Endothelial cell of umbilical vein (primary cell): ENCODE measurements around the gene PRELID3B.

ENCODE experiments used
- CTCF ChIP-seq, 2 donors: IDR thresholded peaks; 1 replicate in 1 of 2; 2 replicates in 1 of 2; pipeline ENCODE4 v1.5.1; 2011; ENCODE audit warnings: low read length in 2 of 2, mild to moderate bottlenecking in 2 of 2, moderate library complexity in 2 of 2, control low read depth in 1 of 2, inconsistent platforms in 1 of 2, low read depth in 1 of 2; ENCODE audit not compliant: insufficient read depth in 1 of 2; ENCODE audit errors: extremely low read depth in 1 of 2
- EZH2 ChIP-seq: IDR thresholded peaks from 2 replicates; pipeline ENCODE4 v1.6.1; 2012; ENCODE audit warnings: borderline replicate concordance, low read depth, mild to moderate bottlenecking, moderate library complexity, low read length, inconsistent platforms; ENCODE audit not compliant: severe bottlenecking
- MAX ChIP-seq: IDR thresholded peaks from 2 replicates; pipeline ENCODE4 v1.6.1; 2011; ENCODE audit not compliant: insufficient read depth, insufficient read length
- POLR2A ChIP-seq: IDR thresholded peaks from 2 replicates; pipeline ENCODE4 v1.6.1; 2012; ENCODE audit warnings: low read depth, mild to moderate bottlenecking, control low read depth, low read length
- POLR2AphosphoS5 ChIP-seq: IDR thresholded peaks from 2 replicates; pipeline ENCODE4 v1.6.1; 2012; ENCODE audit warnings: low read depth, mild to moderate bottlenecking, control low read depth, low read length, moderate library complexity; ENCODE audit not compliant: insufficient read depth

- TF ChIP-seq POLR2A, result no peak
- TF ChIP-seq MAX, result no peak
- no peak for TF ChIP-seq POLR2AphosphoS5
- TF ChIP-seq CTCF (IDR thresholded peaks at IDR 0.05; ENCODE audit: extremely low read depth in 1 of 2, insufficient read depth in 1 of 2, low read depth in 1 of 2, low read length in 2 of 2), result no peak
- TF ChIP-seq EZH2, result no peak
Measured at GRCh38 chr20:59071216-59071615, 28.6 kb upstream of the PRELID3B start.
